Measurements from ENCODE around the gene ITGB4. TPM values are rescaled to one million over a fixed set of nuclear protein-coding genes. Genes with fewer than 3 reads are reported as not detected.
A peak's percentile ranks its signal among the peaks of the same experiment; 100 is the strongest.
"Not testable (repeated sequence)": the region's sequence is repeated elsewhere in the genome, so short reads cannot be mapped to it uniquely, and the experiment has no call there.

Gene ITGB4
- total RNA-seq, 1 experiment from 2014 or later, result 1.1 TPM

DNA sequence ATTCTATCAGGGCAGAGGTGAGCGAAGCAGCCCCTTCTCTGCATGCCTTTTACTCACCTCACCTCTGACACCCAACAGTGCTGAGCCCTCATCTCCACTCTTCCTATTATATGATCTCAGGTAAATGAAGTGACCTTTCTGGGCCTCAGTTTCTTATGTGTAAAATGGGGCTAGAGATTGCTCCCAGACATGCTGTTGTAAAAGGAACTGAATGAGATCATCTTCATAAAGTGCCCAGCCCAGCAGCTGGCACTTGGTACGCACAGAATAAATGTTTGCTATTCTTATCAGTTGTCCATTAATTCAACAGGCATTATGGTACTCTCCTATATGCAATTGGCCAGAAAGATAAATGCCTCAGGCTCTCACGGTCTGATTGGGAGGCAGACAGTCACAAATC, 48.3 kb downstream of the ITGB4 start:
- no peak for DNase-seq (ENCODE audit: low read depth)

DNA sequence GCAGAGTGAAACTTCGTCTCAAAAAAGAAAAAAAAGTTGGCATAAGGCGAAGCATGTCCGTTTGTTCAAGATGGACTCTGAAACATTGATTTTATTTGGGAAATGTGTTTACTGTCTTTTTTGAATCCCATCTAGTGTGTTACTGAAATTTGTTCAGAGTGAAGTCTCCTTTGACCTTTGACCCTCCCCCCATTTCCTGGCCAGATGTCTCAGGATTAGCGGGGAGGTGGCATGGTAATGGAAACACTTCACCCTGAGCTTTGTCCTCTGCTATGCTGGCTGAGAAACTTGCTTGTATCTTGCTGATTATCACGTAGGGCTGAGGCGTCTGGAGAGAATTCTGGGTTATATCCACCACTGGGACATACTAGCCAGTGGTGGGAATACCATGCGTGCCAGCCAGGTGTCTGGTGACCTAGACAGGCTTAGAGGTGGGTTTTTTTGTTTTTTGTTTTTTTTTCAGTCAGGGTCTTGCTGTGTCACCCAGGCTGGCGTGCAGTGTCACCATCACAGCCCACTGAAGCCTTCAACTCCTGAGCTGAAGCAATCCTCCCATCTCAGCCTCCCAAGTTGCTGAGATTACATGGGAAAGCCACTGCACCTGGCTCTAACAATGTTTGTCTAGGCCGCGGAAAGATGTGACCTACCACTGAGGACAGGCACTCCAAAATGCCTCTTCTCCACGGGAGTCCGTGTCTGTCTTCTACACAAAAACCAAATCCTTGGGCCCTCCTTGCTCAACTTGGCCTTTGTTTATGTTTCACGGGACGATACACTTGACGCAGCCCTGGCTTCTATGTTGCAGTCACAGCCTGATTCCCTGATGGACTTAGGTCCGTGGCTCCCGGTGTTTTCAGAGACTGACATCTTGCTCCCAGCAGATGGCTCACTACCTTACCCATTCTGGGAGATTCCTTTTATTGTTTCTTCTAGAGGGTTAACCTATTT, 50.3 kb downstream of the ITGB4 start:
- DNase-seq (ENCODE audit: low read depth), result no peak

GRCh38 chr17:75773121-75773807, 52.0 kb downstream of the ITGB4 start:
- DNase-seq (ENCODE audit: low read depth), result no peak

DNA sequence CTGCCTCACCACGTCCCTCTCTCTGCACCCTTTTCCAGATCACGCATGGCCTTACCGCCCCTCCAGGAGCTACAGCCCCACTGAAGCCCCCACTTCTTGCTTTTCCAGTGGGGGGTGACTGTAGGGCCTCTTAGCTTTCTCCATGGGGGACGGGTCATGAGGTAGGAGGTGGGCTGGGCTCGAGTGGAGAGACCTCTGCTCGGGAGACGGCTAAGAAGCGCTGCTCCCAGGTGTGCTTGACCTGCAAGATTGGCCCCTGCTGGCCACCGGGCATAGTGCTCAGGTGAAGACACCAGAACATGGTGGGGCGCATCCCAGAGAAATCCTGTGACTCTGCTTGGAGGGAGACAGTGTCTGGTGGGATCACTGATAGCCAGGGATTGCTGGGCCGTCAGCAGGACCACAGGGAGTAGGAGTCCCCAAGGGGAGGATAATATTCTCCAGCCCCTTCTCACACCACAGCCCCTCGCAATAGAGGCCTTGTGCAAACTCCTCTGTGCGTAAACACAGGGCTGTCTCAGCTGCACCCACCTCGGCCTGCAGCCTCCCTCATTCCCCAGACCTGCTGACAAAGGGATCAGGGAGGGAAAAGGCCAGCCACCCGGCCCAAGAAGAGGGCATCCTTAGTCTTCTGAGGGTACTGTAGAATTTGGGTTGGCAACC, 52.7 kb downstream of the ITGB4 start:
- no peak for DNase-seq (ENCODE audit: low read depth)

DNA sequence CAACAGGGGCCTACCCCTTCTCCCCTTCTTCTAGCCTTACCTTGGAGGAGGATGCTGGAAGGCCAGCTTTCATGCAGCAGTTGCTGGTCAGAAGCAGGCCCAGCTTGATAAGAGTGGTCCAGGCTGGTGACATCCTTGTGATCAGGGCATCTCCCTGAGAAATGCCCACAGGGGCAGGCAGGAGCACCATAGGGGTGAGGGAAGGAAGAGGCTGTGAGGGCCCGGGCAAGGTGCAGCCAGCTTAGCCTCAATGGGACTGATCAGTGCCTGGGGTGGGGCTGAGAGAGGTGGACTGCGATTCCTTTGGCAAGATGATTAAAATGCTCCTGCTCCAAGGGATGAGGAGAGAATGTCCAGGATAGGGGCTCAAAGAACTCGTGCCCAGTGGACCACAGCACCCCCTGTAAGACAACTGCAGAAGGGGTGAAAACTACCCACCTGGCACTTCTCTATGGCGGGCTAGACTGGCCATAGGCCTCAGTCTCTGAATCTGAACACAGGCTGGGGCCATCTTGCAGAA, 53.3 kb downstream of the ITGB4 start:
- DNase-seq (ENCODE audit: low read depth), result no peak

GRCh38 chr17:75774991-75775668, 53.9 kb downstream of the ITGB4 start:
- peak; percentile 38 for DNase-seq (ENCODE audit: low read depth)

DNA sequence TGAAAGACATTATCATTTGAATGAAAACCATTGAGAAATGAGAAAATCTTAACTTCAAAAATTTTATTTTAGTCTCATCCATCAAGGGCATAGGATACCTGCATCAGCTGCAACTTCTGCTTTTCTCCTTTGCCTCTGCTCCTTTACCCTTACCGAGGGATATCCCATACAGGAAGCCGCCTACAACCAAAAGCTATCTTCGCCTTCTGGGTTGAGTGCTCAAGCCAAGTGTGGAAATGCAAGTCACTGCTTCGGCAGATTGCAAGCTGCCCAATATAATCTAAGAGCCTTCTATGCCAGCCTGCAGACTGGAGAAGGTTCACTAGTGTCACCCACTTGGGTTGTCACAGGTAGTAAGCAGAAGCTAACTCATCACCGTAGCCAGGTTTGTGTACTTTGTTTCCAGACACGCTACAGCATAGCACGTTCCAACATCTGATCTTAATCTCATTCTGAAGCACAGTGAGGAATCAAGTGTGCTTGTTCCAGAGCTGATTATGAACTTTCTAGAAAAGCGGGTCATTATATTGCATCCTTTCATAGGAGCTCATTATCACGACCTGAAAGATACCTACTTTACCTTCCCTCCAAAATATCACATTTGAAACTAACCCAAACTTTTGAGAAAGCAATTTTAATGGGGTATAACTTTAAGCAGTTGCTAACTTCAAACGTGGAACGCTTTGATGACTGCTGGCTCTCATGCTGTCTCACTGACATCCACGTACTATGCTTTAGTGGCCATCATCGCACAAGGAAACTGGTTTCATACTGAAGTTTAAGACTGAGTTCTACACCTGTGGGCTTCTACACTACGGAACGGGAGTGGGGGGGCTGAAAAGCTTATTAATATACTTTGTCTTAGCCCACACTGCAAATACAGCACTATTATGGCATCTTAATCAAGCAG, 55.4 kb downstream of the ITGB4 start:
- peak; percentile 55 for DNase-seq (ENCODE audit: low read depth)

- DNase-seq (ENCODE audit: low read depth), result no peak
These were observed 56.1 kb downstream of the ITGB4 start for GRCh38 chr17:75777296-75777922.

- not testable (repeated sequence) for DNase-seq (ENCODE audit: low read depth)
These were observed 57.0 kb downstream of the ITGB4 start for GRCh38 chr17:75778066-75778860.

GRCh38 chr17:75778861-75779249, 57.6 kb downstream of the ITGB4 start:
- DNase-seq (ENCODE audit: low read depth), result no peak

DNA sequence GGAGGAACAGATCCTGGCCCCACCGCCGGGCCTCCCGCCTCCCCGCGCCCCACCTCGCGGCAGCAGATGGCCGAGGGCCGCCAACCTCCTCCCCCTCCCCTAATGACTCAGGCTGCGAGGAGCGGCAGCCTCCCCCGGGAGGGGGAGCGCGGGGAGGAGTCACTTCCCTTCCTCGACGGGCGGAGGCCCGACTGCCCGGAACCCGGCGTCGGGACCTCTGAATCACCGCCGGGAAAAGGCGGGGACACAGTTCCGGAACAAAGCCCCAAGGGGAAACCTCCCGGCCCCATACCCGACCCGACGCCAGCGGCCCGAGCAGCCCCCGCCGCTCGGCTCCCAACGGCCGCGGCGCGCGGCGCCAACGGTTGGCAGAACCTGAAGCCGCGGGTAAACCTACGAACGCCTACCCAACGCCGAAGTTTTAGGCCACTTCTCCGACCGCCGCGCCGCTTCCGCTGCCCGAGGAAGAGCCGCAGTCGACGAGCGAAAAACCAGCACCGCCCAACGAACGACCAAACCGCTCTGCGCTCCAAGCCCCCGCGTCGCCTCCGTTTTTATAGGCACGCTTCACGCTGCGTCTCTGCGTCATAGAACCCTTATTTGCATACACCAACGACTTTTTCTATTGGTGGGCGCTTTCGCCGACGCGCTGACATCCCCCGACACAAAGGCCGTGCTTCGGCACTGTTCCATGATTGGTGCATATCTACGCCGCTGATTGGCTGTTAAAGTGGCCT, 58.2 kb downstream of the ITGB4 start:
- peak; percentile 100 for DNase-seq (ENCODE audit: low read depth)

DNA sequence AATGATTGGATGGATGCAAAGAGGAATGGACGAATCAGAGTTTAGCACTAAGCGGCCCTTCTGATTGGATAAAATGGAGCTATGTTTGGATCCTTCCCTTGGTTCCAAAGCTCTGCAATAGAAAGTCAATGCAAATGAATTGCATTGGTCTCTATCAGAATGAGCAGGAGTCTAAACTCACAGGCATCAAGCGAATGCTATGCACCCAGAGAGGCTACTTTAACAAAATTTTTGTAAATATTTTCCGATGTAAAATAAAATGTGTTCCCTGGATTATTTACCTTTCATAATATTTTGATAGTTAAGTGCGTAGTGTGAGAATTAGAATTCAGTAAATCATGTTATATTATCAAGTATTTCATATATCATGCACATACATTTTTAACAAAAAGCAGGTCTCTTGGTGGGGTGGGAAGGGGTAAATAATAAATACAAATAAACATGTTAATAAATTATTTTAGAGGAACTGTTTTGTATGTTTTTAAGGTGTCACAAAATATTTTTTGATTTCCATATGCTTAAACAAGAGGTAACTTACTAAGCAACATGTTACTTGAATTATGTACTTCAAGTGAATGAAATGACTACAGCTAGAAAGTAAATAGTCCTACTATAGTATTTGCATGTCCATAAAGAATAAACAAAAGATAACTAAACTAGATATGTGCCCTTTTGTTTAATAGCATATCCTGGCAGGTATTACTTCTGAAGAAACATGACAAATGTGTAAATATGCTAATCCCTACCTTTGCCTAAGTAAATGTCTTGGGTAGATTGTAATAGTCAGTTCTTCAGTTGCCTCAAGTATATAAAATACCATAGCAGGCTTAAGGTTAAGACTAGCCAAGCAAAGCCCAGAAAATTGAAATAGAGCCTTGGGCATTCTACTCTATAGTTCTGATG, 59.0 kb downstream of the ITGB4 start:
- DNase-seq (ENCODE audit: low read depth), result no peak

DNA sequence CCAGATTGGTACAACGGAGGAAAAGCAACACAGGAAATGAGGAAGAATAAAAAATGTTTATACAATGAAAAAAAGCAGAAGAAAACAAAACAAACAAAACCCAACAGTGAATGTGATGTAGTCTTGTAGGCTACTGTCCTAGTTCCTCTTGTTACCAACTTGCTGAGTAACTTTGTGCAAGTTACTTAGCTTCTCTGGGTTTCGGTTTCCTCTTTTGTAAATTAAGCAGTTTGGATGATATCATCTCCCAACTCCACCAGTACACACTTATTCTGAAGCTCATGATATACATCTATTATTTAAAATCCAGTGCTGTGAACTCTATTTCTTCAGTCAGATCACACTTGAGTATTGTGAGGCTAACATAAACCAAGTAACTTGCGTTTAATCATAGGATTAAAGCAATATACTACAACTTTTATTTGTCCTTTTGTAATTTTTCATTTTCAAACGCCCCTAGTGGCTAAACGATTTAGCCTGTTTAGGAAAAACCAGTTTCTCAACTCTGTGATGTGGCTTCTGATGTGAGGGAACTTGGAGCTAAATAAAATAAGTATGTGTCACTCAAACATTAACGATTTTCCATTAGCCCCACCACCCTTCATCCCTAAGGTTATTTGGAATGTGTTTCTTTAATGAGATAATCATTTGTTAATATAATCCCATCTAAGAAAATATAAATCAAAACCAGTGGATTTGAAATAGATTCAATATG, 62.0 kb downstream of the ITGB4 start:
- peak; percentile 59 for DNase-seq (ENCODE audit: low read depth)

- no peak for DNase-seq (ENCODE audit: low read depth)
These were observed 62.7 kb downstream of the ITGB4 start for GRCh38 chr17:75783803-75784472.

GRCh38 chr17:75784473-75785015, 63.3 kb downstream of the ITGB4 start, which contains the start of gene UNK:
TSS of gene UNK (plus strand) at chr17:75784806. CDS start at chr17:75784881, 75 bp downstream.
- DNase-seq (ENCODE audit: low read depth), result peak; percentile 98

Data from HT1080 (cell line).